Measurements from ENCODE around the gene GLP2R. TPM values are rescaled to one million over a fixed set of nuclear protein-coding genes. Genes with fewer than 3 reads are reported as not detected.

Gene GLP2R
- total and polyA plus RNA-seq, 3 donors from 2014 or later, result 0.70 to 1.3 (median 0.81) TPM

DNA sequence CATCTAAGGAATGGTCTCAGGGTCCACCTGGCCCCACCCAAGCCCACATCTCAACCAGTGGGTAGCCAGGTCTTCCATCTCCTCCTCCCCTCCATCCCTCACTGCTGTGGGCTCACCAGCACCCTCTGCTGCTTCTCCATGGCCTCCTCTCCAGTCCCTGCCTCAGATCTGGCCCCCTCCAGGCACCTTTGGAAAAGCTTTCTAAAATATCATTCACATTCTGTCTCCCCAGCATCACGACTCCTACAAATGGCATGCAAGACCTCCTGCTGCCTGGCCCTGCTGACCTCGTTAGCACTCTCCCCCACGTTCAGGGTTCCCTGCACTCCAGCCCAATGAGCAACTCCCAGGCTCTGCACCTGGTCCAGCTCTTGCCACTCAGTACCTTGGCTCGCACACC lies 13.7 kb downstream of the GLP2R start:
- no peaks in the 10 kb centered on the region for H3K27me3 ChIP-seq
- H3K9me3 ChIP-seq, result no peaks in the 10 kb centered on the region
- H3K4me1 ChIP-seq, result peaks cover 34% of the 10 kb centered on the region
- DNase-seq, result no peak
- TF ChIP-seq, protein P1, sequence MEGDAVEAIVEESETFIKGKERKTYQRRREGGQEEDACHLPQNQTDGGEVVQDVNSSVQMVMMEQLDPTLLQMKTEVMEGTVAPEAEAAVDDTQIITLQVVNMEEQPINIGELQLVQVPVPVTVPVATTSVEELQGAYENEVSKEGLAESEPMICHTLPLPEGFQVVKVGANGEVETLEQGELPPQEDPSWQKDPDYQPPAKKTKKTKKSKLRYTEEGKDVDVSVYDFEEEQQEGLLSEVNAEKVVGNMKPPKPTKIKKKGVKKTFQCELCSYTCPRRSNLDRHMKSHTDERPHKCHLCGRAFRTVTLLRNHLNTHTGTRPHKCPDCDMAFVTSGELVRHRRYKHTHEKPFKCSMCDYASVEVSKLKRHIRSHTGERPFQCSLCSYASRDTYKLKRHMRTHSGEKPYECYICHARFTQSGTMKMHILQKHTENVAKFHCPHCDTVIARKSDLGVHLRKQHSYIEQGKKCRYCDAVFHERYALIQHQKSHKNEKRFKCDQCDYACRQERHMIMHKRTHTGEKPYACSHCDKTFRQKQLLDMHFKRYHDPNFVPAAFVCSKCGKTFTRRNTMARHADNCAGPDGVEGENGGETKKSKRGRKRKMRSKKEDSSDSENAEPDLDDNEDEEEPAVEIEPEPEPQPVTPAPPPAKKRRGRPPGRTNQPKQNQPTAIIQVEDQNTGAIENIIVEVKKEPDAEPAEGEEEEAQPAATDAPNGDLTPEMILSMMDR (IDR thresholded peaks at IDR 0.05), result no peak
- no peak for TF ChIP-seq POLR2A (IDR thresholded peaks at IDR 0.05)
- no peak overlapping the region for H3K4me3 ChIP-seq
- H3K36me3 ChIP-seq (ENCODE audit: low read depth, missing control alignments), result no peaks in the 10 kb centered on the region
- no peak overlapping the region for H3K27ac ChIP-seq
- WGBS, 2 donors, result 54 to 66% methylated on average over 4 of the region's 4 CpGs
- intact Hi-C loops (cut with DNase I; ENCODE audit: low total_unique reads), result no loop called here

DNA sequence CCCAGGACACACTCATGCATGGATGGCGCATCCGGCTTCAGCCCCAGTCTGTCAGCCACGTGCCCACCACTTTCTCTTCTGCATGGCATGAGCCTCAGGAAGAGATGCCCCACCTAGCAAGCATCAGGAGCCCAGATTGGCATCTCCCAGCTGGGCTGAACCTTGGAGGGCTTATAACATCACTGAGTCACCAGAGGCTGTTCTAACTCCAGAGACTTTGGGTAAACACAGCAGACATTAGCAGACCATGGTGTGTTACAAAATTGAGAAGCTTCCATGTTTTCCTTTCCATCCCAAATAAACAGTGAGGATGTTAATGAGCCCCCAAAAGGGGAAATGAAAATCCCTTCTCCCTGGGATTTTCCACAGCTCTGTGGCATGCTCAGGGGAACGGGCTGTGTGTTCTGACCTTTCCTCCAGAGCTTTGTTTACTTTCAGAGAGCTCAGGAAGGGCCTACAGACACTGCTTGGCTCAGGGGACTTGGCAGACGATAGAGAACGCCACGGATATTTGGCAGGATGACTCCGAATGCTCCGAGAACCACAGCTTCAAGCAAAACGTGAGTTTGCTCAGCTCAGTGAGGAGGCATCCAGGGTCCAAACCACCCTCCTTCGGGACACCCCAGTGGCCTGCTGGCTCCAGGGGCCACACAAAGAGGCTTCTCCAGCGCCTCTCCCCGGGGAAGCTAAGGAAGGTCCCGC lies 16.5 kb downstream of the GLP2R start:
- Histone ChIP-seq H3K9me3 (no peaks in the 10 kb centered on the region), H3K4me3 (no peak overlapping the region), H3K27me3 (no peaks in the 10 kb centered on the region), H3K36me3 (ENCODE audit: low read depth, missing control alignments) (no peaks in the 10 kb centered on the region), H3K27ac (peak overlapping the region in 1 of 2 donors; percentile 81), H3K4me1 (peaks cover 30% of the 10 kb centered on the region)
- 53 to 73% methylated on average over 9 to 14 of the region's 14 CpGs for WGBS, 2 donors
- intact Hi-C loops (cut with DNase I; ENCODE audit: low total_unique reads), result no loop called here
- TF ChIP-seq, protein P1 (IDR thresholded peaks at IDR 0.05), result no peak
- no peak for TF ChIP-seq POLR2A (IDR thresholded peaks at IDR 0.05)
- peak; percentile 74 for DNase-seq

DNA sequence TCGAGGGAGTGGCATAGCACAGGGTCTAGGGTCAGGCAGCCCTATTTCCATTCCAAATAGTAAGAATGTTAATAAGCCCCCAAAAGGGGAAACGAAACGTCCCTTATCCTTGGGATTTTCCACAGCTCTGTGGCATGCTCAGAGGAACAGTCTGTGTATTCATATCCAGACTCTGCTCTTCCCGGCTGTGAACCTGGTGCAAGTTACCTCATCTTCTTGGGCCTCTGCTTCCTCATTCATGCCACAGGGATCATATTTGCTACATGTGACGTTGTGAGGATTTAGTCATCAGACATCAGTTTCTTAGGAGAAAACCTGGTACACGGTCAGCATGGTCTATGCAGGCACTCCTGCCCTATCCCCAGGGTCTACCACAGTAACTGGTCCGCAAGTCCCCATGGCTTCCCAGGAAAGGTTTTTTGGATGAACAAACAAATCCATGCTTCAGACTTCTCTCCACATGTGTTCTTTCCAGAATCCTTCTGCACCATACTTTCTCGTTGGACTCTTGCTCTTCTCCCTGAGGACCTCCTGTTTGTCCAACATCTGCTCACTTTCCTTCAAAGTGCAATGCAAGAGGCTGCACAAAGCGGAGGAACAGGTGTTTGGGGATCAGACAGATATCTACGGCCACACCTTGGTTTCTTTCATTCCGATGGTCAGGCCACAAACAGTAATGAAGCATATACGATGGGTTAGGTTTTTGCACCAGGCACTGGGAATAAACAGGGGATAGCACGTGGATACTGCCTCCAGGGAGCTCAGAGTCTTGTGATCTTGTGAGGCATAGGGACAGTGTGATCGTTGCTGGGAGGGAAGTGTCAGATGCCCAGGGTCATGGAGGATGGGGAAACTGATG lies 17.7 kb downstream of the GLP2R start:
- peaks cover 19% of the 10 kb centered on the region for H3K4me1 ChIP-seq

DNA sequence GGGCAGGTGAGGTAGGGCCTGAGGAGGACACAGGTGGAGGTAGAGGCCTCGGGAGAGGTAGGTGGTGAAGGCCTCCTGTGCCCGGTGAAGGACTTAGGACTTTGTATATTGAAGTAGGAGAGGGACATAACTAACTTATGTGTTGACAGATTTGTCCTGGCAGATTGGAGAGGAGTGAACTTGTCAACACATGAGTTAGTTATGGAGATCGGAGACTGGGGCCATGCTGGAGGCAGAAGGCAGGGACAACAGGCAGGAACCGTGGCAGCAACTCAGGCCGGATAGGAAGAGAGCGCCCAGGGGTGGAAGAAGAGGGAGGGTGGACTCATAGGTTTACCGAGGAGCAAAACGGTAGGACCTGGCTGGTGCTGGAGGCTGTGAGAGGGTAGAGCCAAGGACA lies 18.4 kb downstream of the GLP2R start:
- 71 to 81% methylated on average over 8 of the region's 8 CpGs for WGBS, 2 donors
- TF ChIP-seq, protein P1 (IDR thresholded peaks at IDR 0.05), result no peak
- TF ChIP-seq POLR2A (IDR thresholded peaks at IDR 0.05), result no peak
- no peak overlapping the region for H3K27ac ChIP-seq
- H3K4me1 ChIP-seq, result peaks cover 11% of the 10 kb centered on the region
- no peaks in the 10 kb centered on the region for H3K27me3 ChIP-seq
- H3K9me3 ChIP-seq, result no peaks in the 10 kb centered on the region
- intact Hi-C loops (cut with DNase I; ENCODE audit: low total_unique reads), result no loop called here
- no peak for DNase-seq
- H3K4me3 ChIP-seq, result no peak overlapping the region
- H3K36me3 ChIP-seq (ENCODE audit: low read depth, missing control alignments), result no peaks in the 10 kb centered on the region

More for the DNA sequence above, 17.7 kb downstream of the GLP2R start:
- H3K36me3 ChIP-seq (ENCODE audit: low read depth, missing control alignments), result no peaks in the 10 kb centered on the region
- DNase-seq, result no peak
- intact Hi-C loops (cut with DNase I; ENCODE audit: low total_unique reads), result no loop called here
- H3K27me3 ChIP-seq, result no peaks in the 10 kb centered on the region
- WGBS, 2 donors, result 73 to 78% methylated on average over 14 of the region's 14 CpGs
- TF ChIP-seq POLR2A (IDR thresholded peaks at IDR 0.05), result no peak
- TF ChIP-seq, protein P1 (IDR thresholded peaks at IDR 0.05), result no peak
- no peaks in the 10 kb centered on the region for H3K9me3 ChIP-seq
- no peak overlapping the region for H3K4me3 ChIP-seq
- H3K27ac ChIP-seq, result peak overlapping the region in 1 of 2 donors; percentile 81
